CD14-positive monocyte (primary cell): Measurements from ENCODE around the gene KRT38. TPM values are rescaled to one million over a fixed set of nuclear protein-coding genes. Genes with fewer than 3 reads are reported as not detected.

Experiments
- DNase-seq, 3 donors: peaks; one replicate each; pipeline ENCODE4 v3.0.0-alpha.2; 2011 to 2022
- H2AFZ ChIP-seq: 2 replicates; pipeline ENCODE4 v1.6.0; 2012; ENCODE audit warnings: mild to moderate bottlenecking, low read depth, low read length, inconsistent platforms; ENCODE audit not compliant: insufficient read depth, poor library complexity, severe bottlenecking
- H3K27ac ChIP-seq, 2 donors: 1 replicate in 1 of 2; 2 replicates in 1 of 2; pipeline ENCODE4 v1.5.1; 2012 to 2013; ENCODE audit warnings: low read length in 2 of 2, control low read depth in 1 of 2, inconsistent platforms in 1 of 2, low read depth in 1 of 2, mild to moderate bottlenecking in 1 of 2
- H3K27me3 ChIP-seq, 2 donors: one replicate each; pipeline versions ENCODE4 v1.6.0 to v1.6.1; 2011 to 2013; ENCODE audit warnings: low read length in 2 of 2; ENCODE audit not compliant: control insufficient read depth in 2 of 2, insufficient read depth in 2 of 2
- H3K36me3 ChIP-seq, 2 donors: replicated peaks in 1 of 2; 1 replicate in 1 of 2; 2 replicates in 1 of 2; pipeline versions ENCODE4 v1.5.1 to v1.6.1; 2012 to 2013; ENCODE audit warnings: low read length in 2 of 2, control low read depth in 1 of 2, inconsistent platforms in 1 of 2, mild to moderate bottlenecking in 1 of 2; ENCODE audit not compliant: insufficient read depth in 2 of 2, control insufficient read depth in 1 of 2
- H3K4me1 ChIP-seq, 2 donors: 1 replicate in 1 of 2; 2 replicates in 1 of 2; pipeline versions ENCODE4 v1.5.1 to v1.6.1; 2012 to 2013; ENCODE audit warnings: low read length in 2 of 2, control low read depth in 1 of 2, inconsistent platforms in 1 of 2, mild to moderate bottlenecking in 1 of 2, moderate library complexity in 1 of 2; ENCODE audit not compliant: insufficient read depth in 2 of 2, control insufficient read depth in 1 of 2
- H3K4me2 ChIP-seq: replicated peaks from 2 replicates; pipeline ENCODE3; 2012; ENCODE audit warnings: low read length, moderate library complexity, mild to moderate bottlenecking; ENCODE audit not compliant: poor library complexity, severe bottlenecking; ENCODE audit errors: extremely low read depth
- H3K4me3 ChIP-seq, 3 experiments: fragments of 200-600 bp in 1 of 3; sonication (generic) in 1 of 3; replicated peaks in 1 of 3; 1 replicate in 2 of 3; 2 replicates in 1 of 3; pipeline ENCODE4 v1.5.1; 2011 to 2013; ENCODE audit warnings: low read length in 3 of 3, mild to moderate bottlenecking in 3 of 3, control low read depth in 2 of 3, low read depth in 2 of 3, inconsistent platforms in 1 of 3, moderate library complexity in 1 of 3
- H3K79me2 ChIP-seq: 2 replicates; pipeline ENCODE4 v1.6.0; 2012; ENCODE audit warnings: mild to moderate bottlenecking, control low read depth, inconsistent platforms, low read length, moderate library complexity; ENCODE audit not compliant: insufficient read depth
- H3K9ac ChIP-seq: 2 replicates; pipeline ENCODE4 v1.6.0; 2017; ENCODE audit warnings: low read length, mild to moderate bottlenecking; ENCODE audit not compliant: insufficient read depth, poor library complexity, severe bottlenecking
- H3K9me3 ChIP-seq, 2 donors: replicated peaks in 1 of 2; 1 replicate in 1 of 2; 2 replicates in 1 of 2; pipeline versions ENCODE4 v1.5.1 to v1.6.1; 2012 to 2013; ENCODE audit warnings: low read length in 2 of 2, control low read depth in 1 of 2; ENCODE audit not compliant: control insufficient read depth in 1 of 2, insufficient read depth in 1 of 2
- H4K20me1 ChIP-seq: 2 replicates; pipeline ENCODE4 v1.6.0; 2012; ENCODE audit warnings: mild to moderate bottlenecking, low read length, control low read depth, moderate library complexity; ENCODE audit not compliant: insufficient read depth
- H3K27ac Mint-ChIP-seq, 7 donors: one replicate each; pipeline ENCODE4 v1.8.0; 2020; ENCODE audit warnings: mild to moderate bottlenecking in 7 of 7, mixed read lengths in 7 of 7, moderate library complexity in 6 of 7, inconsistent platforms in 2 of 7
- H3K27me3 Mint-ChIP-seq, 3 donors: one replicate each; pipeline ENCODE4 v1.8.0; 2021 to 2022; ENCODE audit warnings: low read depth in 3 of 3, mild to moderate bottlenecking in 3 of 3, mixed read lengths in 3 of 3, moderate library complexity in 3 of 3, inconsistent platforms in 1 of 3
- H3K36me3 Mint-ChIP-seq, 2 donors: one replicate each; pipeline ENCODE4 v1.8.0; 2020; ENCODE audit warnings: mixed read lengths in 2 of 2, inconsistent platforms in 1 of 2, mild to moderate bottlenecking in 1 of 2
- H3K4me1 Mint-ChIP-seq: one replicate; pipeline ENCODE4 v1.8.0; 2020; ENCODE audit warnings: mild to moderate bottlenecking, mixed read lengths
- H3K4me3 Mint-ChIP-seq, 2 donors: one replicate each; pipeline ENCODE4 v1.8.0; 2020; ENCODE audit warnings: mild to moderate bottlenecking in 2 of 2, mixed read lengths in 2 of 2, moderate library complexity in 1 of 2
- H3K9me3 Mint-ChIP-seq, 7 donors: one replicate each; pipeline ENCODE4 v1.8.0; 2020 to 2022; ENCODE audit warnings: mixed read lengths in 7 of 7, mild to moderate bottlenecking in 6 of 7, moderate library complexity in 6 of 7, inconsistent platforms in 2 of 7
- WGBS: methylation state at CpG from one replicate; pipeline ENCODE4 v1.1.5; 2013; ENCODE audit warnings: missing lambda C conversion rate; ENCODE audit not compliant: insufficient coverage; 5-methylcytosine and 5-hydroxymethylcytosine counted together
- intact Hi-C, 2 donors: fragments of 100-400 bp; cut with micrococcal nuclease; formaldehyde crosslinking; loops; one replicate each; pipeline versions ENCODE4 v1.15.0 to v1.15.1; 2023
- polyA plus RNA-seq, 3 donors: library from polyadenylated mRNA; depleted of rRNA in 1 of 3; unstranded in 2 of 3; stranded (reverse) in 1 of 3; fragments of 300-500 nt in 2 of 3; fragments of >200 nt in 1 of 3; fragmentation: Illumina TruSeq in 2 of 3; gene quantifications; 1 replicate in 2 of 3; 2 replicates in 1 of 3; pipeline ENCODE4 v1.2.3, GENCODE V29; 2012 to 2021
- TF ChIP-seq, protein P1 (sequence below): fragments of 200-600 bp; IDR thresholded peaks from one replicate; pipeline ENCODE4 v1.8.0; 2022; ENCODE audit warnings: antibody characterized with exemption, mild to moderate bottlenecking

Gene KRT38
- polyA plus RNA-seq, 3 donors = not detected

DNA sequence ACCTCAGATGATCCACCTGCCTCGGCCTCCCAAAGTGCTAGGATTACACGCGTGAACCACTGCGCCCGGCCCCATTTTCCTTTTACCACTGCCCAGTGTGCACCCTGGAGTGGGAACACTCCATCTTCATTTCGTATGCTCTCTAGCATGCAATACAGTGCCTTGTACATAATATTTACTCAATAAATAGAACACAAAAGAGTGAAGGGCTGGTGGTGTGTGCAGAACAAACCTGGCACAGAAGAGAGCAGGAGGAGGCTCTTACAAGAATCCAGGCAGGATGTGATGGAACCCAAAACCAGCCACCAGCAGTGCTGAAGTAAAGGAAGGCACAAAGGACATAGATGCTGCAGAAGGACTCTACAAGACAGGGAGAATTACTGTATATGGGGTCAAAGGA is 23.7 kb downstream of the KRT38 start:
- Histone ChIP-seq H3K79me2 (no peaks in the 10 kb centered on the region), H3K36me3 (no peaks in the 10 kb centered on the region), H3K27me3 (no peaks in the 10 kb centered on the region), H3K4me3 (no peak overlapping the region), H2AFZ (no peak overlapping the region), H3K4me1 (peaks cover 4 to 5% of the 10 kb centered on the region in 2 donors), H4K20me1 (no peaks in the 10 kb centered on the region), H3K4me2 (no peak overlapping the region), H3K9me3 (no peaks in the 10 kb centered on the region), H3K9ac (no peak overlapping the region), H3K27ac (no peak overlapping the region)
- intact Hi-C loops = no loop called here
- TF ChIP-seq, protein P1, sequence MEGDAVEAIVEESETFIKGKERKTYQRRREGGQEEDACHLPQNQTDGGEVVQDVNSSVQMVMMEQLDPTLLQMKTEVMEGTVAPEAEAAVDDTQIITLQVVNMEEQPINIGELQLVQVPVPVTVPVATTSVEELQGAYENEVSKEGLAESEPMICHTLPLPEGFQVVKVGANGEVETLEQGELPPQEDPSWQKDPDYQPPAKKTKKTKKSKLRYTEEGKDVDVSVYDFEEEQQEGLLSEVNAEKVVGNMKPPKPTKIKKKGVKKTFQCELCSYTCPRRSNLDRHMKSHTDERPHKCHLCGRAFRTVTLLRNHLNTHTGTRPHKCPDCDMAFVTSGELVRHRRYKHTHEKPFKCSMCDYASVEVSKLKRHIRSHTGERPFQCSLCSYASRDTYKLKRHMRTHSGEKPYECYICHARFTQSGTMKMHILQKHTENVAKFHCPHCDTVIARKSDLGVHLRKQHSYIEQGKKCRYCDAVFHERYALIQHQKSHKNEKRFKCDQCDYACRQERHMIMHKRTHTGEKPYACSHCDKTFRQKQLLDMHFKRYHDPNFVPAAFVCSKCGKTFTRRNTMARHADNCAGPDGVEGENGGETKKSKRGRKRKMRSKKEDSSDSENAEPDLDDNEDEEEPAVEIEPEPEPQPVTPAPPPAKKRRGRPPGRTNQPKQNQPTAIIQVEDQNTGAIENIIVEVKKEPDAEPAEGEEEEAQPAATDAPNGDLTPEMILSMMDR = no peak
- H3K4me1 Mint-ChIP-seq = peaks cover 7% of the 10 kb centered on the region
- no peaks in the 10 kb centered on the region for H3K36me3 Mint-ChIP-seq
- WGBS = no CpG with 5 or more reads among the region's 6 CpGs
- H3K27me3 Mint-ChIP-seq = peaks cover 7 to 10% (median 8%) of the 10 kb centered on the region in 3 donors
- no peaks in the 10 kb centered on the region for H3K9me3 Mint-ChIP-seq
- DNase-seq = no peak
- no peak overlapping the region for H3K27ac Mint-ChIP-seq
- no peak overlapping the region for H3K4me3 Mint-ChIP-seq

DNA sequence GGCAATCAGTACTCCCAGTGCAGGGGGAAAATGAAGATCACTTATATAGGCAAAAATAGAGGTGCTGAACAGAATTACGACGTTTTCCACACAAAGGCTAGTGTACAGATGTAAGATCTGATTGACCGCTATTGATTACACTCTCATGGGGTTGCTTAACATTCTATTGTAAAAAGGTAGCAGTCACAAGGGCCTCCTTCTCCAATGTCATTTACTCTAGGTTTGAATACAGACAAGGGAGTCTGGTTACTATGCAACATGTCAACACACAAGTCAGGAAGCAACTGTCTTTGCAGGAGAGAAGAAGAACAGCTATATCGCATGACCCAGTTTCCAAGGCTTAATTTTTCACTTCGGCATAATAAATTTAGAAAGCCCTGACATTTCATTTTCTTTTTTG is 24.3 kb downstream of the KRT38 start:
- peaks cover 7% of the 10 kb centered on the region for H3K4me1 Mint-ChIP-seq
- WGBS = no CpG with 5 or more reads among the region's 5 CpGs
- Histone ChIP-seq H3K4me3 (no peak overlapping the region), H3K4me1 (peaks cover 4 to 5% of the 10 kb centered on the region in 2 donors), H3K36me3 (no peaks in the 10 kb centered on the region), H3K9me3 (no peaks in the 10 kb centered on the region), H3K79me2 (no peaks in the 10 kb centered on the region), H3K4me2 (no peak overlapping the region), H3K27ac (no peak overlapping the region), H3K9ac (no peak overlapping the region), H2AFZ (no peak overlapping the region), H4K20me1 (no peaks in the 10 kb centered on the region), H3K27me3 (no peaks in the 10 kb centered on the region)
- H3K36me3 Mint-ChIP-seq = no peaks in the 10 kb centered on the region
- no peak overlapping the region for H3K27ac Mint-ChIP-seq
- TF ChIP-seq, protein P1 = no peak
- no peak for DNase-seq
- H3K27me3 Mint-ChIP-seq = peaks cover 7 to 11% (median 8%) of the 10 kb centered on the region in 3 donors
- H3K9me3 Mint-ChIP-seq = no peaks in the 10 kb centered on the region
- intact Hi-C loops = no loop called here
- no peak overlapping the region for H3K4me3 Mint-ChIP-seq
